HG03135 (cell line): Measurements from ENCODE around the gene NEO1.

Experiments
- ATAC-seq: cut with Tn5 transposase; IDR thresholded peaks from one replicate; pipeline ENCODE4 v1.9.1; 2021; ENCODE audit warnings: mild to moderate bottlenecking, moderate library complexity; ENCODE audit not compliant: unreplicated experiment

Gene NEO1

GRCh38 chr15:73246898-73247297 is 194.6 kb downstream of the NEO1 start:
- ATAC-seq: no peak

- no peak for ATAC-seq
Observed at GRCh38 chr15:73247331-73247730, 195.1 kb downstream of the NEO1 start.

- no peak for ATAC-seq
Observed at GRCh38 chr15:73249499-73249898, 197.2 kb downstream of the NEO1 start.

- no peak for ATAC-seq
Observed at GRCh38 chr15:73254598-73254997, 202.3 kb downstream of the NEO1 start.

GRCh38 chr15:73258271-73259108 is 206.2 kb downstream of the NEO1 start:
- no peak for ATAC-seq

- ATAC-seq: no peak
Observed at GRCh38 chr15:73264881-73265280, 212.6 kb downstream of the NEO1 start.

GRCh38 chr15:73265536-73266153 is 213.4 kb downstream of the NEO1 start:
- no peak for ATAC-seq

GRCh38 chr15:73268457-73268856 is 216.2 kb downstream of the NEO1 start:
- no peak for ATAC-seq

- no peak for ATAC-seq
Observed at GRCh38 chr15:73270366-73271097, 218.3 kb downstream of the NEO1 start.

GRCh38 chr15:73273181-73274002 is 221.1 kb downstream of the NEO1 start:
- no peak for ATAC-seq

- ATAC-seq: no peak
Observed at GRCh38 chr15:73275862-73276261, 223.6 kb downstream of the NEO1 start.

- no peak for ATAC-seq
Observed at GRCh38 chr15:73282567-73283365, 230.5 kb downstream of the NEO1 start.

GRCh38 chr15:73283366-73283962 is 231.2 kb downstream of the NEO1 start:
- ATAC-seq: no peak

- ATAC-seq: no peak
Observed at GRCh38 chr15:73284090-73284716, 231.9 kb downstream of the NEO1 start.

GRCh38 chr15:73286311-73286710 is 234.0 kb downstream of the NEO1 start:
- no peak for ATAC-seq

- no peak for ATAC-seq
Observed at GRCh38 chr15:73287019-73287418, 234.8 kb downstream of the NEO1 start.

GRCh38 chr15:73291441-73291840 is 239.2 kb downstream of the NEO1 start:
- ATAC-seq: no peak

GRCh38 chr15:73293773-73294172 is 241.5 kb downstream of the NEO1 start:
- no peak for ATAC-seq

GRCh38 chr15:73295630-73296286 is 243.5 kb downstream of the NEO1 start:
- ATAC-seq: no peak
